COR-L47 (cell line): ENCODE data around the gene MAGI3.
"Not testable (repeated sequence)": the region's sequence is repeated elsewhere in the genome, so short reads cannot be mapped to it uniquely, and the experiment has no call there.

ENCODE experiments used
- DNase-seq: peaks from one replicate; lab custom pipeline; 2025; lab: John Stamatoyannopoulos, UW

Gene MAGI3

GRCh38 chr1:113517346-113517745 is 127.0 kb downstream of the MAGI3 start:
- no peak for DNase-seq

GRCh38 chr1:113517983-113518382 is 127.7 kb downstream of the MAGI3 start:
- no peak for DNase-seq

GRCh38 chr1:113519556-113519955 is 129.2 kb downstream of the MAGI3 start:
- no peak for DNase-seq

- DNase-seq = no peak
These were observed 139.7 kb downstream of the MAGI3 start for GRCh38 chr1:113530021-113530420.

- no peak for DNase-seq
These were observed 141.0 kb downstream of the MAGI3 start for GRCh38 chr1:113531321-113531720.

GRCh38 chr1:113533061-113533460 is 142.7 kb downstream of the MAGI3 start:
- DNase-seq = no peak

GRCh38 chr1:113534130-113534817 is 144.0 kb downstream of the MAGI3 start:
- DNase-seq = no peak

- DNase-seq = no peak
These were observed 144.6 kb downstream of the MAGI3 start for GRCh38 chr1:113534875-113535274.

GRCh38 chr1:113536182-113536780 is 146.0 kb downstream of the MAGI3 start:
- DNase-seq = no peak

- no peak for DNase-seq
These were observed 147.9 kb downstream of the MAGI3 start for GRCh38 chr1:113538225-113538624.

- no peak for DNase-seq
These were observed 150.0 kb downstream of the MAGI3 start for GRCh38 chr1:113540335-113540734.

GRCh38 chr1:113541106-113541505 is 150.8 kb downstream of the MAGI3 start:
- DNase-seq = no peak

- no peak for DNase-seq
These were observed 151.9 kb downstream of the MAGI3 start for GRCh38 chr1:113542221-113542701.

GRCh38 chr1:113543110-113543509 is 152.8 kb downstream of the MAGI3 start:
- DNase-seq = no peak

GRCh38 chr1:113545210-113545609 is 154.9 kb downstream of the MAGI3 start:
- no peak for DNase-seq

GRCh38 chr1:113545626-113546025 is 155.3 kb downstream of the MAGI3 start:
- no peak for DNase-seq

- DNase-seq = no peak
These were observed 161.4 kb downstream of the MAGI3 start for GRCh38 chr1:113551728-113552127.

GRCh38 chr1:113552244-113552643 is 161.9 kb downstream of the MAGI3 start:
- no peak for DNase-seq

- DNase-seq = no peak
These were observed 166.9 kb downstream of the MAGI3 start for GRCh38 chr1:113557187-113557586.

- DNase-seq = no peak
These were observed 175.3 kb downstream of the MAGI3 start for GRCh38 chr1:113565621-113566020.

GRCh38 chr1:113567427-113567826 is 177.1 kb downstream of the MAGI3 start:
- no peak for DNase-seq

GRCh38 chr1:113575744-113576260 is 185.5 kb downstream of the MAGI3 start:
- DNase-seq = not testable (repeated sequence)

- no peak for DNase-seq
These were observed 186.0 kb downstream of the MAGI3 start for GRCh38 chr1:113576271-113576670.
